Measurements from ENCODE around the gene AKAP13. TPM values are rescaled to one million over a fixed set of nuclear protein-coding genes. Genes with fewer than 3 reads are reported as not detected.
A peak's percentile ranks its signal among the peaks of the same experiment; 100 is the strongest.
"Not testable (repeated sequence)": the region's sequence is repeated elsewhere in the genome, so short reads cannot be mapped to it uniquely, and the experiment has no call there.

AKAP13 gene
- polyA plus RNA-seq, 1 experiment, result 15.5 TPM

DNA sequence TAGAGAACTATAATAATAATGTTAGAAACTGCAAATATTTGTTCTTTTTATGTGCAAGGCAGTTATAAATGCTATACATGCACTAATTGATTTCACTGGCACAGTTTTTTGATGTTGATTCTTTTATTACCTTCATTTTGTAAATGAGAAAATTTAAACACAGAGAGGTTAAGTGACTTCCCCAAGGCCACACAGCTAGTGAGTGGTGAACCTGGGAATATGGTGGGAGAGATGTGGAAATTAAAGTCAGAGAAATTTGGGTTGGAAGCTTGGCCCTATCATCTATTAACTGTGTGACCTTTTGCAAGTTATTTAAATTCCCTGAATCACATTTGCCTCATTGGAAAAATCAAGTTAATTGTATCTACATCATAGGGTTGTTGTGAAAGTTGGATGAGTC, 39.6 kb upstream of the AKAP13 start:
- Histone ChIP-seq H3K27me3 (ENCODE audit: control insufficient read depth, insufficient read depth, low read length) (no peaks in the 10 kb centered on the region), H3K9me3 (ENCODE audit: control insufficient read depth, insufficient read depth, low read length) (no peaks in the 10 kb centered on the region), H3K27ac (ENCODE audit: low read depth, low read length) (no peak overlapping the region), H3K4me3 (ENCODE audit: low read depth, low read length) (no peak overlapping the region)
- ChIA-PET CTCF (no interaction called here), POLR2A (no interaction called here)
- no peak for DNase-seq (ENCODE audit: low read depth, low spot score)
- TF ChIP-seq, protein P1, sequence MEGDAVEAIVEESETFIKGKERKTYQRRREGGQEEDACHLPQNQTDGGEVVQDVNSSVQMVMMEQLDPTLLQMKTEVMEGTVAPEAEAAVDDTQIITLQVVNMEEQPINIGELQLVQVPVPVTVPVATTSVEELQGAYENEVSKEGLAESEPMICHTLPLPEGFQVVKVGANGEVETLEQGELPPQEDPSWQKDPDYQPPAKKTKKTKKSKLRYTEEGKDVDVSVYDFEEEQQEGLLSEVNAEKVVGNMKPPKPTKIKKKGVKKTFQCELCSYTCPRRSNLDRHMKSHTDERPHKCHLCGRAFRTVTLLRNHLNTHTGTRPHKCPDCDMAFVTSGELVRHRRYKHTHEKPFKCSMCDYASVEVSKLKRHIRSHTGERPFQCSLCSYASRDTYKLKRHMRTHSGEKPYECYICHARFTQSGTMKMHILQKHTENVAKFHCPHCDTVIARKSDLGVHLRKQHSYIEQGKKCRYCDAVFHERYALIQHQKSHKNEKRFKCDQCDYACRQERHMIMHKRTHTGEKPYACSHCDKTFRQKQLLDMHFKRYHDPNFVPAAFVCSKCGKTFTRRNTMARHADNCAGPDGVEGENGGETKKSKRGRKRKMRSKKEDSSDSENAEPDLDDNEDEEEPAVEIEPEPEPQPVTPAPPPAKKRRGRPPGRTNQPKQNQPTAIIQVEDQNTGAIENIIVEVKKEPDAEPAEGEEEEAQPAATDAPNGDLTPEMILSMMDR (IDR thresholded peaks at IDR 0.05; ENCODE audit: low read depth, low read length), result no peak

DNA sequence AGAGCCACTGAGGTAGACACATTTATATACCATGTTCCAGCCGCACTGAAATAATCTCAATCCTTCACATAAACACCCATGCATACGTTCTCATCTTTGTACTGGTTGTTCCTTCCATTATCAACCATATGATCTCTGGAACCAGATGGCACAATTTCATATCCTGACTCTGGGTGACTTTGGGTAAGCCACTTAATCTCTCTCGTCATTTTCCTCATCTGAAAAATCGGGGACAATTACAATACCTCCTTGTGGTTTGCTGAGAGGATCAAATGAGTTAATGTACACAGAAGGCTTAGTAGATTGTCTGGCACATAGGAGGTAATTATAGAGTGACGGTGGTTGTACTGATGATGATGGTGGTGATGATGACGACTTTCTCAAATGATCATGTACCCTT, 38.2 kb upstream of the AKAP13 start:
- POLR2A ChIA-PET; H3K9me3 ChIP-seq (ENCODE audit: control insufficient read depth, insufficient read depth, low read length); H3K27ac ChIP-seq (ENCODE audit: low read depth, low read length); H3K27me3 ChIP-seq (ENCODE audit: control insufficient read depth, insufficient read depth, low read length); DNase-seq (ENCODE audit: low read depth, low spot score); H3K4me3 ChIP-seq (ENCODE audit: low read depth, low read length): not testable (repeated sequence)
- CTCF ChIA-PET, result interaction anchor here (0.7 kb wide), 1 partner anchor 509 kb away, joined by 3 read pairs; no protein-coding TSS in a partner anchor

DNA sequence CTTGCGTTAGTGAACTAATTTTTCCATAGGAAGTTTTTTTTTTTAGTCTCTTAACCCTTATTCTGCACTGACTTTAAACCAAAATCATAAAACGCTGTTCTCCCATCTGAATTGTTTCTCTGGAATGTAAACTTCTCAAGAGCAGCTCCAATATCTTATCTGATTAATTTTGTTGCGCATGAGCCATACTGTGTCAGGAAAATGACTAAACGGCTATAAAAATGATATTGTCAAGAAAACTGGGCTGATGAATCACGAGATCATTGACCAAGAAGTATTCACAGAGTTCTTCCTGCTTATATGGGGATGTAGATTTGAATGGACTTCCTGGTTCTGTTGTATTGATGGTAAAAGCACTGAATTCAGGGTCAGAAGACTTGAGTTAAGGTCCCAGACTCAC, 37.0 kb upstream of the AKAP13 start:
- H3K27ac ChIP-seq (ENCODE audit: low read depth, low read length), result not testable (repeated sequence)
- CTCF ChIA-PET, result interaction anchor here (0.7 kb wide), 2 partner anchors 11 to 17 kb away, joined by 5 to 7 read pairs; no protein-coding TSS in a partner anchor
- POLR2A ChIA-PET, result interaction anchor here (0.7 kb wide), 1 partner anchor 201 kb away, joined by 5 read pairs; no protein-coding TSS in a partner anchor

DNA sequence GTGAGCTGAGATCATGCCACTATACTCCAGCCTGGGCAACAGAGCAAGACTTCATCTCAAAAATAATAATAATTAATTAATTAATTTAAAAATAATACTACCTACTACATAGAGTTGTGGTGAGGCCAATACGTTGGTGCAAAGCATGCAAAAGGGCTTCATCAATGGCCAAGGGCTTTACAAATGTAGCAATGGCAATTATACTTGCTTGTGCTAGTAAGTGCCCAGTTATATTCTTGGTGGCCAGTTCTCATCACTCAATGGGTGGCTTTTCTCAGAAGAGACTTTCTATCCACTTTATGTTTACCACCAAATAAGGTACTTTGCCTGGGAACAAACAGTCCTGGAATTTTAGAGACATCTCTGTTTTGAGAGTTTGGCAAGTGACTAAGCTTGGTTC, 36.2 kb upstream of the AKAP13 start:
- H3K27me3 ChIP-seq (ENCODE audit: control insufficient read depth, insufficient read depth, low read length); H3K9me3 ChIP-seq (ENCODE audit: control insufficient read depth, insufficient read depth, low read length); H3K4me3 ChIP-seq (ENCODE audit: low read depth, low read length); CTCF ChIA-PET; DNase-seq (ENCODE audit: low read depth, low spot score); POLR2A ChIA-PET; H3K27ac ChIP-seq (ENCODE audit: low read depth, low read length): not testable (repeated sequence)

More for the DNA sequence above, 37.0 kb upstream of the AKAP13 start:
- H3K4me3 ChIP-seq (ENCODE audit: low read depth, low read length); DNase-seq (ENCODE audit: low read depth, low spot score); H3K27me3 ChIP-seq (ENCODE audit: control insufficient read depth, insufficient read depth, low read length); H3K9me3 ChIP-seq (ENCODE audit: control insufficient read depth, insufficient read depth, low read length): not testable (repeated sequence)

DNA sequence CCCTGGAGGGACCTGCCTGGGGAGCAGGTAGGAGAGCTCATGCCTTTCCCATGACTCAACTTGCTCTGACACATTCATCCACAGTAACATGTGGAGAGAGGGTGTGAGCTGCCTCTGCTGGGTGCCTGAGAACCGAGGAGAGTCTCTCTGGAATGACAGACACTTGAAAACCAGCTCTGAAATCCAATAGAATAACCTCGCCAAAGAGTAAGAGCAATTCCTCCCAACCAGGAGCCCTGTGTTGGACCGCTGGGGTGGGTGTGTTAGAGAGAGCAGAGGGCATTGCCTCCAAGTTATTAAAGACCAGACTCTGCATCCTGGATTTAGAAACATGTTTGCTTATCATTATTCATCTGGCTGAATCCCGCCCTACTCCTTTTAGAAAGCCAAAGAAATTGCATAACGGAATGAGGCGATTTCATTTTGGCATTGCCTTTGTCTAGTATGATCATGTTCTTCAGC, 35.7 kb upstream of the AKAP13 start:
- POLR2A ChIA-PET; H3K27me3 ChIP-seq (ENCODE audit: control insufficient read depth, insufficient read depth, low read length); H3K9me3 ChIP-seq (ENCODE audit: control insufficient read depth, insufficient read depth, low read length); DNase-seq (ENCODE audit: low read depth, low spot score); CTCF ChIA-PET; H3K4me3 ChIP-seq (ENCODE audit: low read depth, low read length): not testable (repeated sequence)
- H3K27ac ChIP-seq (ENCODE audit: low read depth, low read length), result peak overlapping the region; percentile 31

DNA sequence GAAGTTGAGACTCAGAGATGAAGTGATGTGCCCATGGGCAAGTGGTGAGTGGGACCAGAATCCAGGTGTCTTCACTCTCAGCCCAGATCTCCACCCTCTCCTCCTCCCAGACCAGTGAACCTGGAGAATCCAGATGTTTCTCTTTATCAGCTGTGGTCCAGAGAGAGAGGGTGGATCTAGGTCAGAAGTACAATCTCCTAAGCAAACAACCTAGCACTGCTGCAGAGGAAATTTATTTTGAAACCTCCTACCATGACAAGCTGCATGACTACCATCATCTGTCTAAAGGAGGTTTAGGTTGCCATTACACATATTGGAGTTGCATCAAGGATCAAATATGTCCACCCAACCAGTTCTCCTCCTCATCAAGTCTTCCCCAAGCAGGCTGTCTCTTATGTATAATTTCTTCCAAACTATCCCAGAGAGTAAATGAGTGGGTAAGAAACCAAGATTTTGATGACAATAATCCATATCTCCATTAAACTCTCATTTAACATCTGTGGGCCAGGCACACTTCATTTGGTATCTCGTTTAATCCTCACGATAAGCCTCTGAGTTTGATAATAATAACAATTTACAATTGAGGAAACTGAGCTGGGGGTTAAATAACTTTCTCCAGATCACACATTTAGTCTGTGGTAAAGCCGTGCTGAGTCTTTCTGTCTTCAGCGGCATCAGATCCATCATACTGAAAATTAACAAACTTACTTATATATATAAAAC, 35.0 kb upstream of the AKAP13 start:
- POLR2A ChIA-PET; DNase-seq (ENCODE audit: low read depth, low spot score); H3K9me3 ChIP-seq (ENCODE audit: control insufficient read depth, insufficient read depth, low read length); H3K4me3 ChIP-seq (ENCODE audit: low read depth, low read length); CTCF ChIA-PET; H3K27me3 ChIP-seq (ENCODE audit: control insufficient read depth, insufficient read depth, low read length): not testable (repeated sequence)
- peak overlapping the region; percentile 31 for H3K27ac ChIP-seq (ENCODE audit: low read depth, low read length)

DNA sequence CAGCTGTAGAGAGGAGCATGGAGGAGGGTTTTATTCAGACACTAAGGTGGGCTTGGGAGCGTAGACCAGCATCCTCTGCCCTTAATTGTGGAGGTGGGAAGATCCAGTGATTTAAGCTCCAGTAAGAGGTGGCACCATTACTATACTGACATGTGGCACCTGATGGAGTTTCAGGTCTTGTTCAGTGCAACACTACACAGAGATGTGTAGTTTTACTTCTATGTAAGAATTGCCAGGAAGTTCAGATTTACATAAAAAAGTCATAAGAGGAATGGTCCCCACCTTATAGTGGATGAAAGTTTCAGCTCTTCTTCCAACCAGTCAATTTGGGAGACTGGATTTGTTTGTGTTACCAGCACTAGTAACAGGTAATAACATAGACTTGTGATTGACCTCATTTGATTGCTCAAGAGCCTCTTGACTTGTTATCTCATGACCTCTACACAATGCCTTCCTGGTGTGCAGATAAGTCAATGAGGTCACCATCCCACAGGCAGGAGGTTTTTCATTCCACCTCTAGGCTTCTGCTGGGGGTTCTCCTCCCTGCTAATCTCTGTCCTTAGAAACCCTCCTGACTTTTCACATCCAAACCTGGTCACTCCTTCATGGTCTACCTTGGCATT, 33.8 kb upstream of the AKAP13 start:
- POLR2A ChIA-PET, result not testable (repeated sequence)

DNA sequence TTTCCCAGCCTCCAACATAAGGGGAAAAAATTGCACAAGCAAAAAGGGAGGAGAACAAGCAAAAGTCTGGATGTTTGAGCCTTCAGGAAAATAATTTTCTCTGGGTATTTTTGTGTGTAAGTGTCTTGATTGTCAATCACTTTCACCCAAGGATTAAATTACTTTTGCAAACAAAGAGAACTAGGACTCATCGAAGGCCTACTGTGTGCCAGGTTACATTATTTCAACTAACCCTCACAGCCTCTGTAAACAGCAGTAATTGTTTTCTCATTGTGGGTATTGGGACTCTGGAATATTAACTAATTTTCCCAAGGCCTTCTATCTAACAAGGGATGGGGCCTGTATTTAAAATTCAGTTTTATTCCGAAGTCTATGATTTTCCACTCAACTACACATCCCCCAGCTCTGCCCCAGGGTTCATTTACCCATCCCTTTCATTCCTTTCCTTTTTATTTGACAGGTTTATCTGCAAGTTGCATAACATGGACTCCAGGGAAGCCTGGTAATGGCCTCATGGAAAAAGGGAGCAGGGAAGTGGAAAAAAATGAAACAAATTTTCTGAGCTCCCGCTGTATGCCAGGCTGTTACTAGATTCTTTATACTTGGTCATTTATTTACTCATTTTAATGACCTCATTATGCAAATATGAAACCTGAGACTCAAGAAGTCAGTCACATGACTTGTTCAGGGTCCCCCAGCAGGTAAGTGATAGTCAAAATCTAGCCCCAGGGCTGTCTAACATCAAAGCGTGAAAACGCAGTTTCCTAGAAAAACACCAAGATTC, 32.9 kb upstream of the AKAP13 start:
- H3K27ac ChIP-seq (ENCODE audit: low read depth, low read length); CTCF ChIA-PET; H3K27me3 ChIP-seq (ENCODE audit: control insufficient read depth, insufficient read depth, low read length); POLR2A ChIA-PET; H3K9me3 ChIP-seq (ENCODE audit: control insufficient read depth, insufficient read depth, low read length); H3K4me3 ChIP-seq (ENCODE audit: low read depth, low read length); DNase-seq (ENCODE audit: low read depth, low spot score): not testable (repeated sequence)

More for the DNA sequence above, 33.8 kb upstream of the AKAP13 start:
- H3K9me3 ChIP-seq (ENCODE audit: control insufficient read depth, insufficient read depth, low read length); H3K4me3 ChIP-seq (ENCODE audit: low read depth, low read length); DNase-seq (ENCODE audit: low read depth, low spot score); H3K27me3 ChIP-seq (ENCODE audit: control insufficient read depth, insufficient read depth, low read length); CTCF ChIA-PET; H3K27ac ChIP-seq (ENCODE audit: low read depth, low read length): not testable (repeated sequence)

DNA sequence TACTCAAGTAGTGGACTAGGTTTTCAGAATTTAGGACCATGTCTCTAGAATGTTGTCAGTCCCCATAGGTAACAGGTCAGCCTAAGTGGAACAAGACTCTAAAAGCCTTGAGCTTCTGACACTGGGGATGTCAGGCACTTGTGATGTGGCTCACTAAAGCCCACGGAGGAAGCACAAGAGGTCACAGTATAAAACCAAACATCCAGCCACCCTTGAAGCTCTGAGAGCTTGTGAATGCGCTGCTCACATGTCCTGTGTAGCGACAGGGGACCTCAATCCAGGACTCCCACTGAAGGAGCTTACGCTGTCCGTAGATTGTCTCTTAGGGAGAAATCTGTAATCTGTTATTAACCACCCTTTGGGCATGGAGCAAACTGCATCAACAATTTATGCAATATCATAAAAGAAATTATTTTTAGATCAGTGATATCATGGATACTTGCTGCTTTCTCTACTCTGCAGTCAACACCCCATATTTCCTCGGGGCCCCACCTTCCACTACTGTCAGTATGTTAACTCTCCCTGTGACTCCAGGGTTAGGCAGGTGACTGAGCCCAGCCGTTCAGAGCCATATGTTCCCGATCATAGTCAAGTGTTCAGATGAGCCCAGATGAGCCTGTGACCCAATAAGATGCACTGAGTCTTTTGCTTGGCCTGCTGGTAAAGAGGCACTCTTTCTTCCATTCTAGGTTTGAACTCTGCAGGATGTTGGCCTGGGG, 32.2 kb upstream of the AKAP13 start:
- CTCF ChIA-PET; H3K9me3 ChIP-seq (ENCODE audit: control insufficient read depth, insufficient read depth, low read length); H3K4me3 ChIP-seq (ENCODE audit: low read depth, low read length); H3K27ac ChIP-seq (ENCODE audit: low read depth, low read length); H3K27me3 ChIP-seq (ENCODE audit: control insufficient read depth, insufficient read depth, low read length); DNase-seq (ENCODE audit: low read depth, low spot score); POLR2A ChIA-PET: not testable (repeated sequence)

DNA sequence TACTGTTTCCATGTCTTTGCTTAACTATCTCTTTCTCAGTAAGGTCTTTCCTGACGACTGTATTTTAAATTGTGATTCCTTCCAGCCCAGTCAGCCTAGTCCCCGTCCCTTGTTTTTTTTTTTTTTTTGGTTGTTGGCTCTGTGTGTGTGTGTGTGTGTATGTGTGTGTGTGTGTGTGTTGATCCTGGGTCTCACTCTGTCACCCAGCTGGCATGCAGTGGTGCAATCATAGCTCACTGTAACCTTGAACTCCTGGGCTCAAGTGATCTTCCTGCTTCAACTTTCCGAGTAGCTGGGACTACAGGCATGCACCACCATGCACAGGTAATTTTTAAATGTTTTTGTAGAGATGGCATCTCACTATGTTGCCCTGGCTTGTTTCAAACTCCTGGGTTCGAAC, 31.3 kb upstream of the AKAP13 start:
- DNase-seq (ENCODE audit: low read depth, low spot score), result not testable (repeated sequence)
- POLR2A ChIA-PET, result interaction anchor here (0.6 kb wide), 1 partner anchor 217 kb away, joined by 4 read pairs; no protein-coding TSS in a partner anchor

More for the DNA sequence above, 31.3 kb upstream of the AKAP13 start:
- CTCF ChIA-PET; H3K9me3 ChIP-seq (ENCODE audit: control insufficient read depth, insufficient read depth, low read length); H3K27ac ChIP-seq (ENCODE audit: low read depth, low read length); H3K27me3 ChIP-seq (ENCODE audit: control insufficient read depth, insufficient read depth, low read length); H3K4me3 ChIP-seq (ENCODE audit: low read depth, low read length): not testable (repeated sequence)

Data from AG04450 (cell line).